HCT116 (cell line): Measurements from ENCODE around the gene MORN1.

ENCODE experiments used
- JUND ChIP-seq: IDR thresholded peaks from 2 replicates; pipeline ENCODE4 v1.6.1; 2012
- POLR2A ChIP-seq: IDR thresholded peaks from 2 replicates; pipeline ENCODE4 v1.7.0; 2011; ENCODE audit warnings: borderline replicate concordance; ENCODE audit not compliant: insufficient read depth, insufficient read length; ENCODE audit errors: extremely low read depth
- SIN3A ChIP-seq: IDR thresholded peaks from 2 replicates; pipeline ENCODE4 v1.6.1; 2012; ENCODE audit warnings: low read depth
- YY1 ChIP-seq: IDR thresholded peaks from 2 replicates; pipeline ENCODE4 v1.6.1; 2011; ENCODE audit warnings: low read length, low read depth, moderate library complexity, mild to moderate bottlenecking; ENCODE audit not compliant: insufficient replicate concordance; ENCODE audit errors: extremely low read depth
- ZNF274 ChIP-seq: fragments of 200-500 bp; sonication (Bioruptor generic); IDR thresholded peaks from 2 replicates; pipeline ENCODE4 v1.6.1; 2014; ENCODE audit warnings: mild to moderate bottlenecking, low read depth, low read length, inconsistent platforms
- TF ChIP-seq, protein P1 (sequence below), 3 experiments: fragments of 200-600 bp in 1 of 3; sonication (generic) in 1 of 3; IDR thresholded peaks in 2 of 3; conservative IDR thresholded peaks in 1 of 3; 2 replicates each; pipeline ENCODE4 v1.5.1; 2012 to 2017; ENCODE audit warnings: low read depth in 2 of 3, low read length in 2 of 3, antibody characterized with exemption in 1 of 3, borderline replicate concordance in 1 of 3, control low read depth in 1 of 3, mild to moderate bottlenecking in 1 of 3, mixed read lengths in 1 of 3, mixed run types in 1 of 3, moderate library complexity in 1 of 3; ENCODE audit not compliant: insufficient read depth in 1 of 3
- TF ChIP-seq, protein P2 (sequence below): IDR thresholded peaks from 2 replicates; pipeline ENCODE4 v1.6.1; 2012

DNA sequence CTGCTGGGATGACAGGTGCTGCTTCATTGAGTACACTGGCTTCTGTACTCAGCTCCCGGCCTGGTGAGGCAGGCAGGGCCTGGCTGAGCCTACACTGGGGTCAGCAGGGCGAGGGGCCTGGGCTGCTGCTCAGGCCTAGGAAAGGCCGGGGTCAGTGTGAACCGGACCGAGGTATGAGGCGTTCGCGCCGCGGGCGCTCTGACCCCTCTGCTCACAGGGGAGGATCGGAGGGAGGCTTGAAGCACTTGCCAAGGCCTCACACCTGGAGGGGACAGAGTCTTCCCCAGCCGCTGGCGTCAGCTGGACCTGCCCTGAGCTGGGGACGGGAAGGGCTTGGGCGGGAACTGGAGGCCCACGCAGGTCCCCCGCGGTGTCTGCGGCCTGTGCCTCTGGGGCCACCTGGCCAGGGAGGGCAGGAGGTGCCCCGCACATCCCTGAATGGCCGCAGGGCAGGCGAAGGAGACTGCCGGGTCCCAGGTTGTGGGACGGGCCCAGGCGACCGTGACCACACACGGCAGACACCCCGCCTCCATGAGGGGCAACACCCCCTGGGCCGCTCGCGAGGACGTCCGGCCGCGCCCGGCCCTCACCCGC is 20.5 kb upstream of the MORN1 start:
- TF ChIP-seq, protein P1, sequence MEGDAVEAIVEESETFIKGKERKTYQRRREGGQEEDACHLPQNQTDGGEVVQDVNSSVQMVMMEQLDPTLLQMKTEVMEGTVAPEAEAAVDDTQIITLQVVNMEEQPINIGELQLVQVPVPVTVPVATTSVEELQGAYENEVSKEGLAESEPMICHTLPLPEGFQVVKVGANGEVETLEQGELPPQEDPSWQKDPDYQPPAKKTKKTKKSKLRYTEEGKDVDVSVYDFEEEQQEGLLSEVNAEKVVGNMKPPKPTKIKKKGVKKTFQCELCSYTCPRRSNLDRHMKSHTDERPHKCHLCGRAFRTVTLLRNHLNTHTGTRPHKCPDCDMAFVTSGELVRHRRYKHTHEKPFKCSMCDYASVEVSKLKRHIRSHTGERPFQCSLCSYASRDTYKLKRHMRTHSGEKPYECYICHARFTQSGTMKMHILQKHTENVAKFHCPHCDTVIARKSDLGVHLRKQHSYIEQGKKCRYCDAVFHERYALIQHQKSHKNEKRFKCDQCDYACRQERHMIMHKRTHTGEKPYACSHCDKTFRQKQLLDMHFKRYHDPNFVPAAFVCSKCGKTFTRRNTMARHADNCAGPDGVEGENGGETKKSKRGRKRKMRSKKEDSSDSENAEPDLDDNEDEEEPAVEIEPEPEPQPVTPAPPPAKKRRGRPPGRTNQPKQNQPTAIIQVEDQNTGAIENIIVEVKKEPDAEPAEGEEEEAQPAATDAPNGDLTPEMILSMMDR (IDR thresholded peaks at IDR 0.05 in 2 of 3, conservative IDR thresholded peaks at IDR 0.05 in 1 of 3; ENCODE audit: borderline replicate concordance in 1 of 3, insufficient read depth in 1 of 3, low read depth in 2 of 3, low read length in 2 of 3) = no peak
- TF ChIP-seq YY1 = no peak
- TF ChIP-seq POLR2A = no peak
- TF ChIP-seq, protein P2, sequence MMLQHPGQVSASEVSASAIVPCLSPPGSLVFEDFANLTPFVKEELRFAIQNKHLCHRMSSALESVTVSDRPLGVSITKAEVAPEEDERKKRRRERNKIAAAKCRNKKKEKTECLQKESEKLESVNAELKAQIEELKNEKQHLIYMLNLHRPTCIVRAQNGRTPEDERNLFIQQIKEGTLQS = no peak
- no peak for TF ChIP-seq SIN3A
- TF ChIP-seq ZNF274 = no peak
- TF ChIP-seq JUND = no peak
